ENCODE results near the gene CARMIL3.

CARMIL3 gene

GRCh38 chr14:24113801-24114531, 62.2 kb downstream of the CARMIL3 start:
- H3K4me3 Mint-ChIP-seq: peak overlapping the region; percentile 96
- H3K27me3 Mint-ChIP-seq: peaks cover 2% of the 10 kb centered on the region
- DNase-seq (peak; percentile 84), ATAC-seq (peak; percentile 53)
- H3K27ac Mint-ChIP-seq: peak overlapping the region; percentile 99
- peaks cover 31% of the 10 kb centered on the region for H3K4me1 Mint-ChIP-seq
- H3K9me3 Mint-ChIP-seq: no peaks in the 10 kb centered on the region
- peaks cover 18% of the 10 kb centered on the region for H3K36me3 Mint-ChIP-seq (ENCODE audit: low read depth)

- Mint-ChIP-seq H3K4me3 (peak within 1 kb of the TSS; percentile 96), H3K4me1 (peaks cover 23% of the 10 kb centered on the region), H3K36me3 (ENCODE audit: low read depth) (peaks cover 22% of the 10 kb centered on the region), H3K27me3 (peaks cover 2% of the 10 kb centered on the region), H3K9me3 (no peaks in the 10 kb centered on the region), H3K27ac (peak within 1 kb of the TSS; percentile 99)
- DNase-seq: peak; percentile 97
- ATAC-seq: peak; percentile 92
Observed at GRCh38 chr14:24114532-24115421, 63.0 kb downstream of the CARMIL3 start, which contains the start of the genes DCAF11 and NRL. Gene DCAF11 (plus strand): TSS chr14:24114777. CDS start chr14:24115595, 818 bp downstream. Gene NRL (minus strand): TSS chr14:24114949. CDS start chr14:24082848, 32,101 bp downstream.

GRCh38 chr14:24115422-24116127, 63.8 kb downstream of the CARMIL3 start:
- Mint-ChIP-seq H3K4me1 (peaks cover 23% of the 10 kb centered on the region), H3K36me3 (ENCODE audit: low read depth) (peaks cover 24% of the 10 kb centered on the region), H3K9me3 (no peaks in the 10 kb centered on the region), H3K27me3 (peaks cover 2% of the 10 kb centered on the region), H3K27ac (peak overlapping the region; percentile 99), H3K4me3 (peak overlapping the region; percentile 96)
- DNase-seq: no peak
- ATAC-seq: no peak

GRCh38 chr14:24116128-24116814, 64.5 kb downstream of the CARMIL3 start:
- Mint-ChIP-seq H3K27me3 (peaks cover 2% of the 10 kb centered on the region), H3K36me3 (ENCODE audit: low read depth) (peaks cover 26% of the 10 kb centered on the region), H3K27ac (no peak overlapping the region), H3K4me3 (peak overlapping the region; percentile 96), H3K9me3 (no peaks in the 10 kb centered on the region), H3K4me1 (peaks cover 23% of the 10 kb centered on the region)
- DNase-seq: no peak
- no peak for ATAC-seq

- no peaks in the 10 kb centered on the region for H3K9me3 Mint-ChIP-seq
- H3K36me3 Mint-ChIP-seq (ENCODE audit: low read depth): peaks cover 30% of the 10 kb centered on the region
- no peak for DNase-seq
- H3K4me3 Mint-ChIP-seq: no peak overlapping the region
- H3K27me3 Mint-ChIP-seq: peaks cover 2% of the 10 kb centered on the region
- peaks cover 23% of the 10 kb centered on the region for H3K4me1 Mint-ChIP-seq
- ATAC-seq: no peak
- no peak overlapping the region for H3K27ac Mint-ChIP-seq
Observed at GRCh38 chr14:24117179-24117578, 65.4 kb downstream of the CARMIL3 start.
